GM23338 (cell line): ENCODE data around the gene NIF3L1. TPM values are rescaled to one million over a fixed set of nuclear protein-coding genes. Genes with fewer than 3 reads are reported as not detected.
A peak's percentile ranks its signal among the peaks of the same experiment; 100 is the strongest.

Experiments used
- ATAC-seq: fragments of 200-7000 bp; cut with Tn5 transposase; 3 replicates; pipeline ENCODE4 v1.9.1; 2020
- DNase-seq: peaks from one replicate; pipeline ENCODE4 v3.0.0-alpha.2; 2015; ENCODE audit warnings: low spot score
- H2AFZ ChIP-seq: fragments of 200-600 bp; sonication (generic); 2 replicates; pipeline ENCODE4 v1.8.0; 2016; ENCODE audit warnings: antibody characterized with exemption, mild to moderate bottlenecking, moderate library complexity
- H3F3A ChIP-seq: fragments of 200-600 bp; sonication (generic); replicated peaks from 2 replicates; pipeline ENCODE4 v1.8.0; 2017; ENCODE audit warnings: antibody characterized with exemption, mixed run types, low read depth
- H3K27ac ChIP-seq: fragments of 200-600 bp; sonication (generic); 2 replicates; pipeline ENCODE4 v1.6.1; 2016; ENCODE audit warnings: low read depth
- H3K27me3 ChIP-seq: fragments of 200-600 bp; sonication (generic); 2 replicates; pipeline ENCODE4 v1.8.0; 2016; ENCODE audit warnings: mild to moderate bottlenecking, mixed run types, moderate library complexity; ENCODE audit not compliant: insufficient read depth
- H3K36me3 ChIP-seq: fragments of 200-600 bp; sonication (generic); 2 replicates; pipeline ENCODE4 v1.8.0; 2016; ENCODE audit warnings: mild to moderate bottlenecking; ENCODE audit not compliant: insufficient read depth
- H3K4me1 ChIP-seq: fragments of 200-600 bp; sonication (generic); 2 replicates; pipeline ENCODE4 v1.8.0; 2016; ENCODE audit warnings: mild to moderate bottlenecking, moderate library complexity; ENCODE audit not compliant: insufficient read depth
- H3K4me2 ChIP-seq: fragments of 200-600 bp; sonication (generic); 2 replicates; pipeline ENCODE4 v1.7.1; 2017; ENCODE audit warnings: mixed run types
- H3K4me3 ChIP-seq: fragments of 200-600 bp; sonication (generic); 2 replicates; pipeline ENCODE4 v1.6.1; 2016; ENCODE audit warnings: mixed run types
- H3K79me2 ChIP-seq: fragments of 200-600 bp; sonication (generic); replicated peaks from 2 replicates; pipeline ENCODE4 v1.8.0; 2017; ENCODE audit warnings: mild to moderate bottlenecking; ENCODE audit not compliant: insufficient read depth
- H3K9me2 ChIP-seq: fragments of 200-600 bp; sonication (generic); 2 replicates; pipeline ENCODE4 v1.8.0; 2017; ENCODE audit not compliant: insufficient read depth
- H4K20me1 ChIP-seq: fragments of 200-600 bp; sonication (generic); replicated peaks from 2 replicates; pipeline ENCODE4 v1.8.0; 2017; ENCODE audit warnings: mild to moderate bottlenecking; ENCODE audit not compliant: insufficient read depth
- H3K27ac Mint-ChIP-seq: 2 replicates; pipeline ENCODE4 v1.8.0; 2020; ENCODE audit warnings: inconsistent platforms, mild to moderate bottlenecking, moderate library complexity, mixed read lengths
- H3K27me3 Mint-ChIP-seq: 3 replicates; pipeline ENCODE4 v1.8.0; 2022; ENCODE audit warnings: low read depth, mild to moderate bottlenecking, moderate library complexity, mixed read lengths, inconsistent platforms; ENCODE audit not compliant: insufficient read depth, poor library complexity
- H3K36me3 Mint-ChIP-seq: 3 replicates; pipeline ENCODE4 v1.8.0; 2021; ENCODE audit warnings: low read depth, mild to moderate bottlenecking, inconsistent platforms, moderate library complexity, mixed read lengths
- H3K4me1 Mint-ChIP-seq: 3 replicates; pipeline ENCODE4 v1.8.0; 2020; ENCODE audit warnings: mild to moderate bottlenecking, inconsistent platforms, mixed read lengths
- H3K4me3 Mint-ChIP-seq: 3 replicates; pipeline ENCODE4 v1.8.0; 2021; ENCODE audit warnings: moderate library complexity, mild to moderate bottlenecking, inconsistent platforms, mixed read lengths
- H3K9me3 Mint-ChIP-seq: 3 replicates; pipeline ENCODE4 v1.8.0; 2020; ENCODE audit warnings: moderate library complexity, mild to moderate bottlenecking, inconsistent platforms, mixed read lengths
- CREB1 ChIP-seq: fragments of 250-450 bp; sonication (Bioruptor Pico); IDR thresholded peaks from 2 replicates; pipeline ENCODE4 v1.5.0; 2020; ENCODE audit warnings: low read depth, mild to moderate bottlenecking, moderate library complexity
- EZH2phosphoT487 ChIP-seq: fragments of 200-600 bp; sonication (generic); IDR thresholded peaks from one replicate; pipeline ENCODE4 v1.8.1; 2018; ENCODE audit warnings: antibody characterized with exemption; ENCODE audit not compliant: unreplicated experiment
- POLR2AphosphoS5 ChIP-seq: IDR thresholded peaks from 2 replicates; pipeline ENCODE4 v1.6.1; 2016; ENCODE audit warnings: antibody characterized with exemption, low read depth
- ZNF331 ChIP-seq: fragments of 250-450 bp; sonication (Bioruptor Pico); IDR thresholded peaks from 2 replicates; pipeline ENCODE4 v1.5.0; 2020; ENCODE audit warnings: low read depth, mild to moderate bottlenecking, moderate library complexity
- polyA plus RNA-seq: library from polyadenylated mRNA; unstranded; fragments of >200 nt; fragmentation: Nextera tagmentation; extraction: Ambion mirVana; gene quantifications from 2 replicates; pipeline ENCODE4 v1.2.1, GENCODE V29; 2016
- total RNA-seq: library from RNA; depleted of rRNA; stranded (reverse); fragments of >200 nt; shearing (Covaris generic); gene quantifications from 2 replicates; pipeline ENCODE4 v1.2.3, GENCODE V29; 2014
- TF ChIP-seq, protein P1 (sequence below), 2 experiments: fragments of 200-600 bp in 1 of 2; sonication (generic) in 1 of 2; conservative IDR thresholded peaks; 2 replicates each; pipeline versions ENCODE4 v1.5.1 to v1.6.1; 2016 to 2017; ENCODE audit warnings: antibody characterized with exemption in 2 of 2, low read depth in 2 of 2, mild to moderate bottlenecking in 2 of 2, moderate library complexity in 1 of 2
- TF ChIP-seq, protein P2 (sequence below): IDR thresholded peaks from 2 replicates; pipeline ENCODE4 v1.6.1; 2016; ENCODE audit warnings: antibody characterized with exemption
- TF ChIP-seq, protein P3 (sequence below): fragments of 250-450 bp; sonication (Bioruptor Pico); IDR thresholded peaks from 2 replicates; pipeline ENCODE4 v1.5.0; 2020; ENCODE audit warnings: mild to moderate bottlenecking, moderate library complexity

The NIF3L1 gene
- total and polyA plus RNA-seq, 2 experiments from 2014 or later: 62.8 to 63.9 TPM

DNA sequence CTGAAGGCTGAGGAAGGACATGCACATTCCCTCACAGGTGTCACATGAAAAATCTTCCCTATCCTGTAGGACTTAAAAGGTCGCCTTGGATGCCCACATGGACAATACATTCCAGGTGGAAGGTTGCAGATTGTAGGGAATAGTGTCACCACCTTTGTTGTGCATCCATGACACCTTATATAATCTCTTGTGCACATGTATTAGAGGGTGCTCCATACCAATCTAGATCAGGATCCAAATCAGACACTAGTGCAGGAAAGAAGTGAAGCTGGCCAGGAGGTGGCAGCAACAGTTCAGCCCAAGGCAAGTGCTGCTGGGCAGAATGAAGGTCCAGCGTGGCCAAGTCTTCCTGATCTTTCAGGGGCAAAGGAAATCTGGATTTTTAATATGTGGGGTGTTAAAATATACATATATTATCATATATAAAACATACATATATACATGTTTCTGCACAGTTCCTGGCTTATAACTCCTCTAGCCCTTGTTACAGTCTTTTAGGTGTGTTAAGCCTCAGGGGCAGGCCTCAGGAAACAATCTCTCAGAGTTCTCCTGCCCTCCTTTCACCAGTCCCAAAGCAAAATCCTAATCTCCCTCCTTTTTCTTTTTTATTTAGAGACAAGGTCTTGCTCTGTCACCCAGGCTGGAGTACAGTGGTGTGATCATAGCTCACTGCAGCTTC, 16.6 kb downstream of the NIF3L1 start:
- H3K36me3 Mint-ChIP-seq: peaks cover 52% of the 10 kb centered on the region
- H3K4me3 ChIP-seq: no peak overlapping the region
- H3K36me3 ChIP-seq: peaks cover 44% of the 10 kb centered on the region
- no peak overlapping the region for H3K27ac ChIP-seq
- no peaks in the 10 kb centered on the region for H3K27me3 ChIP-seq
- no peak for TF ChIP-seq CREB1 (CRISPR knock-in tag)
- TF ChIP-seq, protein P1, sequence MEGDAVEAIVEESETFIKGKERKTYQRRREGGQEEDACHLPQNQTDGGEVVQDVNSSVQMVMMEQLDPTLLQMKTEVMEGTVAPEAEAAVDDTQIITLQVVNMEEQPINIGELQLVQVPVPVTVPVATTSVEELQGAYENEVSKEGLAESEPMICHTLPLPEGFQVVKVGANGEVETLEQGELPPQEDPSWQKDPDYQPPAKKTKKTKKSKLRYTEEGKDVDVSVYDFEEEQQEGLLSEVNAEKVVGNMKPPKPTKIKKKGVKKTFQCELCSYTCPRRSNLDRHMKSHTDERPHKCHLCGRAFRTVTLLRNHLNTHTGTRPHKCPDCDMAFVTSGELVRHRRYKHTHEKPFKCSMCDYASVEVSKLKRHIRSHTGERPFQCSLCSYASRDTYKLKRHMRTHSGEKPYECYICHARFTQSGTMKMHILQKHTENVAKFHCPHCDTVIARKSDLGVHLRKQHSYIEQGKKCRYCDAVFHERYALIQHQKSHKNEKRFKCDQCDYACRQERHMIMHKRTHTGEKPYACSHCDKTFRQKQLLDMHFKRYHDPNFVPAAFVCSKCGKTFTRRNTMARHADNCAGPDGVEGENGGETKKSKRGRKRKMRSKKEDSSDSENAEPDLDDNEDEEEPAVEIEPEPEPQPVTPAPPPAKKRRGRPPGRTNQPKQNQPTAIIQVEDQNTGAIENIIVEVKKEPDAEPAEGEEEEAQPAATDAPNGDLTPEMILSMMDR (conservative IDR thresholded peaks at IDR 0.05; ENCODE audit: low read depth in 2 of 2): peak; percentile 67 to 91
- H3K4me1 ChIP-seq: no peaks in the 10 kb centered on the region
- ATAC-seq (peak; percentile 84), DNase-seq (peak; percentile 79)
- H4K20me1 ChIP-seq: peaks cover 10% of the 10 kb centered on the region
- no peak overlapping the region for H3K27ac Mint-ChIP-seq
- H3K27me3 Mint-ChIP-seq: no peaks in the 10 kb centered on the region
- H3K79me2 ChIP-seq: no peaks in the 10 kb centered on the region
- H3K9me3 Mint-ChIP-seq: no peaks in the 10 kb centered on the region; the same call in 2 of the 3 replicates
- no peaks in the 10 kb centered on the region for H3K4me1 Mint-ChIP-seq
- no peaks in the 10 kb centered on the region for H3K9me2 ChIP-seq
- H3F3A ChIP-seq: peaks cover 5% of the 10 kb centered on the region
- H2AFZ ChIP-seq: no peak overlapping the region
- H3K4me2 ChIP-seq: no peak overlapping the region
- H3K4me3 Mint-ChIP-seq: no peak overlapping the region

DNA sequence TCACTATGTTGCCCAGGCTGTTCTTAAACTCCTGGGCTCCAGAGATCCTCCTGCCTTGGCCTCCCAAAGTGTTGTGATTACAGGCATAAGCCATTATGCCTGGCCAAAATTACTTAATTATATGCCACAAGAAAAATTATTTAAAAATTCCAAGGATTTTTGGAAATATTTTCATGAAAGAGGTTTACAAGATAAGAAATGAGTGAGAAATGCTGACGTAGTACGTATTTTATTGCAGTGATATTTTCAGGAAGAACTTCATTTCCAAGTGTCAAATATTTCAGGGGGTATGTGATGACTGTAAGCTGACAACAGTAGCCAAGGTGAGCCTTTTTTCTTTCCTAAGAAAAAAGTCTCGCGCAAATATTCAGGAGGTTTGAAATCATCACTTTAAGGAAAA, 20.8 kb downstream of the NIF3L1 start:
- no peak overlapping the region for H2AFZ ChIP-seq
- no peak overlapping the region for H3K27ac ChIP-seq
- no peak overlapping the region for H3K4me3 ChIP-seq
- H3K9me3 Mint-ChIP-seq: no peaks in the 10 kb centered on the region
- no peaks in the 10 kb centered on the region for H3K4me1 ChIP-seq
- TF ChIP-seq, protein P2, sequence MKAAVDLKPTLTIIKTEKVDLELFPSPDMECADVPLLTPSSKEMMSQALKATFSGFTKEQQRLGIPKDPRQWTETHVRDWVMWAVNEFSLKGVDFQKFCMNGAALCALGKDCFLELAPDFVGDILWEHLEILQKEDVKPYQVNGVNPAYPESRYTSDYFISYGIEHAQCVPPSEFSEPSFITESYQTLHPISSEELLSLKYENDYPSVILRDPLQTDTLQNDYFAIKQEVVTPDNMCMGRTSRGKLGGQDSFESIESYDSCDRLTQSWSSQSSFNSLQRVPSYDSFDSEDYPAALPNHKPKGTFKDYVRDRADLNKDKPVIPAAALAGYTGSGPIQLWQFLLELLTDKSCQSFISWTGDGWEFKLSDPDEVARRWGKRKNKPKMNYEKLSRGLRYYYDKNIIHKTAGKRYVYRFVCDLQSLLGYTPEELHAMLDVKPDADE: no peak
- TF ChIP-seq ZNF331 (CRISPR knock-in tag) (no peak), EZH2phosphoT487 (no peak), CREB1 (CRISPR knock-in tag) (no peak), POLR2AphosphoS5 (no peak)
- TF ChIP-seq, protein P3, sequence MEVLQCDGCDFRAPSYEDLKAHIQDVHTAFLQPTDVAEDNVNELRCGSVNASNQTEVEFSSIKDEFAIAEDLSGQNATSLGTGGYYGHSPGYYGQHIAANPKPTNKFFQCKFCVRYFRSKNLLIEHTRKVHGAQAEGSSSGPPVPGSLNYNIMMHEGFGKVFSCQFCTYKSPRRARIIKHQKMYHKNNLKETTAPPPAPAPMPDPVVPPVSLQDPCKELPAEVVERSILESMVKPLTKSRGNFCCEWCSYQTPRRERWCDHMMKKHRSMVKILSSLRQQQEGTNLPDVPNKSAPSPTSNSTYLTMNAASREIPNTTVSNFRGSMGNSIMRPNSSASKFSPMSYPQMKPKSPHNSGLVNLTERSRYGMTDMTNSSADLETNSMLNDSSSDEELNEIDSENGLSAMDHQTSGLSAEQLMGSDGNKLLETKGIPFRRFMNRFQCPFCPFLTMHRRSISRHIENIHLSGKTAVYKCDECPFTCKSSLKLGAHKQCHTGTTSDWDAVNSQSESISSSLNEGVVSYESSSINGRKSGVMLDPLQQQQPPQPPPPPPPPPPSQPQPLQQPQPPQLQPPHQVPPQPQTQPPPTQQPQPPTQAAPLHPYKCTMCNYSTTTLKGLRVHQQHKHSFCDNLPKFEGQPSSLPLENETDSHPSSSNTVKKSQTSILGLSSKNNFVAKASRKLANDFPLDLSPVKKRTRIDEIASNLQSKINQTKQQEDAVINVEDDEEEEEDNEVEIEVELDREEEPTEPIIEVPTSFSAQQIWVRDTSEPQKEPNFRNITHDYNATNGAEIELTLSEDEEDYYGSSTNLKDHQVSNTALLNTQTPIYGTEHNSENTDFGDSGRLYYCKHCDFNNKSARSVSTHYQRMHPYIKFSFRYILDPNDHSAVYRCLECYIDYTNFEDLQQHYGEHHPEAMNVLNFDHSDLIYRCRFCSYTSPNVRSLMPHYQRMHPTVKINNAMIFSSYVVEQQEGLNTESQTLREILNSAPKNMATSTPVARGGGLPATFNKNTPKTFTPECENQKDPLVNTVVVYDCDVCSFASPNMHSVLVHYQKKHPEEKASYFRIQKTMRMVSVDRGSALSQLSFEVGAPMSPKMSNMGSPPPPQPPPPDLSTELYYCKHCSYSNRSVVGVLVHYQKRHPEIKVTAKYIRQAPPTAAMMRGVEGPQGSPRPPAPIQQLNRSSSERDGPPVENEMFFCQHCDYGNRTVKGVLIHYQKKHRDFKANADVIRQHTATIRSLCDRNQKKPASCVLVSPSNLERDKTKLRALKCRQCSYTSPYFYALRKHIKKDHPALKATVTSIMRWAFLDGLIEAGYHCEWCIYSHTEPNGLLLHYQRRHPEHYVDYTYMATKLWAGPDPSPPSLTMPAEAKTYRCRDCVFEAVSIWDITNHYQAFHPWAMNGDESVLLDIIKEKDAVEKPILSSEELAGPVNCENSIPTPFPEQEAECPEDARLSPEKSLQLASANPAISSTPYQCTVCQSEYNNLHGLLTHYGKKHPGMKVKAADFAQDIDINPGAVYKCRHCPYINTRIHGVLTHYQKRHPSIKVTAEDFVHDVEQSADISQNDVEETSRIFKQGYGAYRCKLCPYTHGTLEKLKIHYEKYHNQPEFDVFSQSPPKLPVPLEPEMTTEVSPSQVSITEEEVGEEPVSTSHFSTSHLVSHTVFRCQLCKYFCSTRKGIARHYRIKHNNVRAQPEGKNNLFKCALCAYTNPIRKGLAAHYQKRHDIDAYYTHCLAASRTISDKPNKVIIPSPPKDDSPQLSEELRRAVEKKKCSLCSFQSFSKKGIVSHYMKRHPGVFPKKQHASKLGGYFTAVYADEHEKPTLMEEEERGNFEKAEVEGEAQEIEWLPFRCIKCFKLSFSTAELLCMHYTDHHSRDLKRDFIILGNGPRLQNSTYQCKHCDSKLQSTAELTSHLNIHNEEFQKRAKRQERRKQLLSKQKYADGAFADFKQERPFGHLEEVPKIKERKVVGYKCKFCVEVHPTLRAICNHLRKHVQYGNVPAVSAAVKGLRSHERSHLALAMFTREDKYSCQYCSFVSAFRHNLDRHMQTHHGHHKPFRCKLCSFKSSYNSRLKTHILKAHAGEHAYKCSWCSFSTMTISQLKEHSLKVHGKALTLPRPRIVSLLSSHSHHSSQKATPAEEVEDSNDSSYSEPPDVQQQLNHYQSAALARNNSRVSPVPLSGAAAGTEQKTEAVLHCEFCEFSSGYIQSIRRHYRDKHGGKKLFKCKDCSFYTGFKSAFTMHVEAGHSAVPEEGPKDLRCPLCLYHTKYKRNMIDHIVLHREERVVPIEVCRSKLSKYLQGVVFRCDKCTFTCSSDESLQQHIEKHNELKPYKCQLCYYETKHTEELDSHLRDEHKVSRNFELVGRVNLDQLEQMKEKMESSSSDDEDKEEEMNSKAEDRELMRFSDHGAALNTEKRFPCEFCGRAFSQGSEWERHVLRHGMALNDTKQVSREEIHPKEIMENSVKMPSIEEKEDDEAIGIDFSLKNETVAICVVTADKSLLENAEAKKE: no peak
- H3K79me2 ChIP-seq: no peaks in the 10 kb centered on the region
- no peaks in the 10 kb centered on the region for H3K9me2 ChIP-seq
- H3K27me3 Mint-ChIP-seq: peaks cover 1% of the 10 kb centered on the region
- peaks cover 51% of the 10 kb centered on the region for H3K36me3 ChIP-seq
- peaks cover 14% of the 10 kb centered on the region for H4K20me1 ChIP-seq
- no peak overlapping the region for H3K4me2 ChIP-seq
- no peak for ATAC-seq
- no peak overlapping the region for H3K27ac Mint-ChIP-seq
- no peaks in the 10 kb centered on the region for H3K27me3 ChIP-seq
- no peak overlapping the region for H3K4me3 Mint-ChIP-seq
- H3K36me3 Mint-ChIP-seq: peaks cover 47% of the 10 kb centered on the region
- no peak for DNase-seq
- H3K4me1 Mint-ChIP-seq: no peaks in the 10 kb centered on the region
- peaks cover 5% of the 10 kb centered on the region for H3F3A ChIP-seq
